Testis (tissue), 2 donors: ENCODE measurements around the gene GAB3.

Experiments
- CTCF ChIP-seq, 3 experiments: fragments of 450-650 bp in 2 of 3; fragments of 200-600 bp in 1 of 3; sonication (generic) in 1 of 3; IDR thresholded peaks; one replicate each; pipeline ENCODE4 v1.5.1; 2016 to 2019; ENCODE audit warnings: antibody characterized with exemption in 3 of 3, mild to moderate bottlenecking in 2 of 3, moderate library complexity in 1 of 3
- POLR2A ChIP-seq: fragments of 450-650 bp; IDR thresholded peaks from one replicate; pipeline ENCODE4 v1.6.1; 2017; ENCODE audit warnings: antibody characterized with exemption, mild to moderate bottlenecking, moderate library complexity

- no peak for TF ChIP-seq CTCF (IDR thresholded peaks at IDR 0.05)
- no peak for TF ChIP-seq POLR2A
Observed at GRCh38 chrX:154715825-154716224, 35.1 kb downstream of the GAB3 start.
